Cardiac muscle cell (in vitro differentiated cells and primary cell): Measurements from ENCODE around the gene CFD. TPM values are rescaled to one million over a fixed set of nuclear protein-coding genes. Genes with fewer than 3 reads are reported as not detected.

Experiments
- DNase-seq, 2 donors: peaks; one replicate each; pipeline versions ENCODE4 v3.0.0 to v3.0.0-alpha.2; 2010 to 2017; ENCODE audit warnings: low read depth in 1 of 2, low spot score in 1 of 2
- H3K27ac ChIP-seq: fragments of 200-600 bp; sonication (generic); 2 replicates; pipeline ENCODE4 v1.5.1; 2016
- H3K27me3 ChIP-seq: fragments of 200-600 bp; sonication (generic); 2 replicates; pipeline ENCODE4 v1.6.0; 2016; ENCODE audit warnings: control low read depth
- H3K36me3 ChIP-seq: fragments of 200-600 bp; sonication (generic); 2 replicates; pipeline ENCODE4 v1.5.1; 2016; ENCODE audit warnings: control low read depth
- H3K4me1 ChIP-seq: fragments of 200-600 bp; sonication (generic); 2 replicates; pipeline ENCODE4 v1.8.1; 2017; ENCODE audit warnings: low read depth, mild to moderate bottlenecking, mixed run types
- H3K4me3 ChIP-seq: fragments of 200-600 bp; sonication (generic); 2 replicates; pipeline ENCODE4 v1.5.1; 2016; ENCODE audit warnings: mild to moderate bottlenecking
- H3K9me3 ChIP-seq: fragments of 200-600 bp; sonication (generic); 2 replicates; pipeline ENCODE4 v1.5.1; 2017; ENCODE audit warnings: low read depth, mild to moderate bottlenecking, control low read depth
- CTCF ChIP-seq: IDR thresholded peaks from 2 replicates; pipeline ENCODE4 v1.5.1; 2012; ENCODE audit warnings: low read depth, mild to moderate bottlenecking, low read length
- polyA plus RNA-seq: library from polyadenylated mRNA; unstranded; fragments of >200 nt; fragmentation: Nextera tagmentation; extraction: Ambion mirVana; gene quantifications from 2 replicates; pipeline ENCODE4 v1.2.1, GENCODE V29; 2016
- total RNA-seq: library from RNA; depleted of rRNA; stranded (reverse); fragments of >200 nt; gene quantifications from 2 replicates; pipeline ENCODE4 v1.2.3, GENCODE V29; 2016

The CFD gene
- total RNA-seq (1.6 and 2.9 TPM in 2 replicates), polyA plus RNA-seq (3.1 and 6.5 TPM in 2 replicates)

GRCh38 chr19:858868-859843 is at the start of gene CFD:
TSS of gene CFD (plus strand) at chr19:859664. CDS start at chr19:859690, 26 bp downstream.
- no peak within 1 kb of the TSS for H3K27ac ChIP-seq
- no peaks in the 10 kb centered on the region for H3K4me1 ChIP-seq
- no peak for DNase-seq
- H3K9me3 ChIP-seq = no peaks in the 10 kb centered on the region
- H3K36me3 ChIP-seq = no peaks in the 10 kb centered on the region
- H3K27me3 ChIP-seq = peaks cover 32% of the 10 kb centered on the region
- H3K4me3 ChIP-seq = peak within 1 kb of the TSS; percentile 30
- no peak for TF ChIP-seq CTCF

- TF ChIP-seq CTCF = no peak
- Histone ChIP-seq H3K36me3 (peaks cover 75% of the 10 kb centered on the region), H3K9me3 (no peaks in the 10 kb centered on the region), H3K4me3 (no peak overlapping the region), H3K27ac (peak overlapping the region; percentile 30), H3K27me3 (no peaks in the 10 kb centered on the region), H3K4me1 (no peaks in the 10 kb centered on the region)
- no peak for DNase-seq
Measured at GRCh38 chr19:810077-810855, 49.2 kb upstream of the CFD start.

DNA sequence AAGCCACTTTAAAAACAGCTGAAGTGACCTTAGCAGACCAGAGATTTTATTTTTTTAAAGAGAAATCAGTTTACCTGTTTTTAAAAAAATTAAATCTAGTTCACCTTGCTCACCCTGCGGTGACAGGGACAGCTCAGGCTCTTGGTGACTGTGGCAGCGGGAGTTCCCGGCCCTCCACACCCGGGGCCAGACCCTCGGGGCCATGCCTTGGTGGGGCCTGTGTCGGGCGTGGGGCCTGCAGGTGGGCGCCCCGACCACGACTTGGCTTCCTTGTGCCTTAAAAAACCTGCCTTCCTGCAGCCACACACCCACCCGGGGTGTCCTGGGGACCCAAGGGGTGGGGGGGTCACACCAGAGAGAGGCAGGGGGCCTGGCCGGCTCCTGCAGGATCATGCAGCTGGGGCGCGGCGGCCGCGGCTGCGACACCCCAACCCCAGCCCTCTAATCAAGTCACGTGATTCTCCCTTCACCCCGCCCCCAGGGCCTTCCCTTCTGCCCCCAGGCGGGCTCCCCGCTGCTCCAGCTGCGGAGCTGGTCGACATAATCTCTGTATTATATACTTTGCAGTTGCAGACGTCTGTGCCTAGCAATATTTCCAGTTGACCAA is 48.5 kb upstream of the CFD start:
- H3K4me1 ChIP-seq = no peaks in the 10 kb centered on the region
- H3K27ac ChIP-seq = peak overlapping the region; percentile 30
- TF ChIP-seq CTCF = no peak
- no peaks in the 10 kb centered on the region for H3K27me3 ChIP-seq
- H3K9me3 ChIP-seq = no peaks in the 10 kb centered on the region
- H3K36me3 ChIP-seq = peaks cover 68% of the 10 kb centered on the region
- H3K4me3 ChIP-seq = no peak overlapping the region
- no peak for DNase-seq

DNA sequence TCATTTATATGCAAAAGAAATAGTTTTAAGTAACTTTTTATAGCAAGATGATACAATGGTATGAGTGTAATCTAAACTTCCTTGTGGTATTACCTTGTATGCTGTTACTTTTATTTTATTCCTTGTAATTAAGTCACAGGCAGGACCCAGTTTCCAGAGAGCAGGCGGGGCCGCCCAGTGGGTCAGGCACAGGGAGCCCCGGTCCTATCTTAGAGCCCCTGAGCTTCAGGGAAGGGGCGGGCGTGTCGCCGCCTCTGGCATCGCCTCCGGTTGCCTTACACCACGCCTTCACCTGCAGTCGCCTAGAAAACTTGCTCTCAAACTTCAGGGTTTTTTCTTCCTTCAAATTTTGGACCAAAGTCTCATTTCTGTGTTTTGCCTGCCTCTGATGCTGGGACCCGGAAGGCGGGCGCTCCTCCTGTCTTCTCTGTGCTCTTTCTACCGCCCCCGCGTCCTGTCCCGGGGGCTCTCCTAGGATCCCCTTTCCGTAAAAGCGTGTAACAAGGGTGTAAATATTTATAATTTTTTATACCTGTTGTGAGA is 47.9 kb upstream of the CFD start:
- Histone ChIP-seq H3K27ac (no peak overlapping the region), H3K4me1 (no peaks in the 10 kb centered on the region), H3K9me3 (no peaks in the 10 kb centered on the region), H3K36me3 (peaks cover 62% of the 10 kb centered on the region), H3K4me3 (no peak overlapping the region), H3K27me3 (no peaks in the 10 kb centered on the region)
- no peak for TF ChIP-seq CTCF
- no peak for DNase-seq

DNA sequence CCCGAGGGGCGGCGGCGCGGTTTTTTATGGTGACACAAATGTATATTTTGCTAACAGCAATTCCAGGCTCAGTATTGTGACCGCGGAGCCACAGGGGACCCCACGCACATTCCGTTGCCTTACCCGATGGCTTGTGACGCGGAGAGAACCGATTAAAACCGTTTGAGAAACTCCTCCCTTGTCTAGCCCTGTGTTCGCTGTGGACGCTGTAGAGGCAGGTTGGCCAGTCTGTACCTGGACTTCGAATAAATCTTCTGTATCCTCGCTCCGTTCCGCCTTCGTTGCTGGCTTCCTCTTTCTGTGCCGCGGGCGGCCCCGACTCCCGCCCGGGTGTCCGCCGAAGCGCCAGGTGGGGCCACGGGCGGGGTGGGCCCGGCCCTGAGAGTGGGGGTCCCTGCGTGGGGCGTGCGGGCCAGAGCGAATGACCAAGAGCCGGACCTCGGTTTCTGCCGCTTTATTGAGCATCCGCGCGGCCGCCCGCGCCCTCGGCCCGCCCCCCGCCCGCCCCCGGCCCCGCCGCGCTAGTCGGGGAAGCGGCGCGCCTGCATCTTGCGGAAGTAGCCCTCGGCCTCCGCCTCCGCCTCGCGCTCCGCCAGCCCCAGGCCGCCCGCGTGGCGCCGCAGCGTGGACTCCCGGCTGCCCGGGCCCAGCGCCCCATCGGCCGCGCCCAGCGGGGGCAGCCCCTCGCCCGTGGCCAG is 47.3 kb upstream of the CFD start:
- no peak for DNase-seq
- H3K27ac ChIP-seq = no peak overlapping the region
- no peaks in the 10 kb centered on the region for H3K4me1 ChIP-seq
- H3K9me3 ChIP-seq = no peaks in the 10 kb centered on the region
- H3K4me3 ChIP-seq = no peak overlapping the region
- peaks cover 56% of the 10 kb centered on the region for H3K36me3 ChIP-seq
- no peaks in the 10 kb centered on the region for H3K27me3 ChIP-seq
- no peak for TF ChIP-seq CTCF
